OCI-LY7 (cell line): ENCODE data around the gene CGB7. TPM values are rescaled to one million over a fixed set of nuclear protein-coding genes. Genes with fewer than 3 reads are reported as not detected.
A peak's percentile ranks its signal among the peaks of the same experiment; 100 is the strongest.

Experiments used
- BruUV-seq: library from RNA; stranded (reverse); fragments of 400-500 nt; replicated peaks from 2 replicates; lab custom pipeline; 2021; lab: Mats Ljungman, UMichigan
- CTCF ChIA-PET: fragments of 300-600 bp; sonication (Branson Sonifier 250); formaldehyde crosslinking; loops from one replicate; lab custom pipeline; 2022; ENCODE audit warnings: antibody characterized with exemption; ENCODE audit not compliant: unreplicated experiment; lab: Charles Lee
- POLR2A ChIA-PET: fragments of 300-600 bp; sonication (Branson Sonifier 250); formaldehyde crosslinking; loops from one replicate; lab custom pipeline; 2022; ENCODE audit warnings: antibody characterized with exemption; lab: Charles Lee
- DNase-seq: peaks from one replicate; pipeline ENCODE4 v3.0.0-alpha.2; 2015; ENCODE audit warnings: low spot score
- H2AFZ ChIP-seq: fragments of 200-600 bp; sonication (generic), shearing (Covaris generic); 2 replicates; pipeline ENCODE4 v1.6.1; 2014; ENCODE audit warnings: mild to moderate bottlenecking, antibody characterized with exemption, low read length, moderate library complexity
- H3K27ac ChIP-seq: fragments of 200-600 bp; sonication (generic); 2 replicates; pipeline ENCODE4 v1.5.1; 2014; ENCODE audit warnings: mixed run types, low read depth, mild to moderate bottlenecking, moderate library complexity, low read length, inconsistent platforms; ENCODE audit not compliant: poor library complexity, severe bottlenecking
- H3K36me3 ChIP-seq: fragments of 200-600 bp; sonication (generic); 2 replicates; pipeline ENCODE4 v1.6.1; 2014; ENCODE audit warnings: mild to moderate bottlenecking, antibody characterized with exemption, low read length, moderate library complexity, mixed read lengths; ENCODE audit not compliant: insufficient read depth
- H3K4me1 ChIP-seq: fragments of 200-600 bp; sonication (generic); 2 replicates; pipeline ENCODE4 v1.5.1; 2014; ENCODE audit warnings: mild to moderate bottlenecking, low read length; ENCODE audit not compliant: insufficient read depth, poor library complexity, severe bottlenecking
- H3K4me2 ChIP-seq: fragments of 200-600 bp; sonication (generic); 2 replicates; pipeline ENCODE4 v1.6.1; 2014; ENCODE audit warnings: mild to moderate bottlenecking, low read length
- H3K4me3 ChIP-seq: fragments of 200-600 bp; sonication (generic); 2 replicates; pipeline ENCODE4 v1.5.1; 2014; ENCODE audit warnings: mild to moderate bottlenecking, low read depth, low read length; ENCODE audit not compliant: poor library complexity, severe bottlenecking
- H3K79me2 ChIP-seq: fragments of 200-600 bp; sonication (generic); 2 replicates; pipeline ENCODE4 v1.6.1; 2016; ENCODE audit warnings: low read depth, mild to moderate bottlenecking, low read length, moderate library complexity, mixed read lengths; ENCODE audit not compliant: insufficient read depth
- H3K9me2 ChIP-seq: fragments of 200-600 bp; sonication (generic); 2 replicates; pipeline ENCODE4 v1.6.1; 2016; ENCODE audit warnings: mild to moderate bottlenecking, low read length, mixed read lengths; ENCODE audit not compliant: insufficient read depth
- H3K9me3 ChIP-seq: fragments of 200-600 bp; sonication (generic); 2 replicates; pipeline ENCODE4 v1.6.1; 2014; ENCODE audit warnings: mild to moderate bottlenecking, mixed run types, low read length, mixed read lengths
- H4K20me1 ChIP-seq: fragments of 200-600 bp; sonication (generic); 2 replicates; pipeline ENCODE4 v1.6.1; 2014; ENCODE audit warnings: mild to moderate bottlenecking, antibody characterized with exemption, low read length, moderate library complexity, mixed read lengths; ENCODE audit not compliant: insufficient read depth
- EZH2phosphoT487 ChIP-seq: fragments of 200-600 bp; sonication (generic); IDR thresholded peaks from 2 replicates; pipeline ENCODE4 v1.6.1; 2018; ENCODE audit warnings: low read depth, borderline replicate concordance, mild to moderate bottlenecking, mixed run types, antibody characterized with exemption, low read length, moderate library complexity, mixed read lengths
- intact Hi-C: fragments of 100-400 bp; cut with micrococcal nuclease; formaldehyde crosslinking; loops from one replicate; pipeline ENCODE4 v1.10.0; 2022; ENCODE audit not compliant: unreplicated experiment
- microRNA-seq: library from miRNA; unstranded; fragments of <30 nt; microRNA quantifications from one replicate; pipeline ENCODE4 v1.2.0, GENCODE V29; 2022; ENCODE audit warnings: borderline replicate concordance
- small RNA-seq: library from RNA; depleted of rRNA; stranded (forward); fragments of <200 nt; gene quantifications from one replicate; pipeline ENCODE3, GENCODE V24; 2014
- total RNA-seq, 2 experiments: library from RNA; depleted of rRNA in 1 of 2; stranded (reverse); fragments of >200 nt in 1 of 2; shearing (Covaris generic) in 1 of 2; gene quantifications; 2 replicates each; pipeline ENCODE4 v1.2.3, GENCODE V29; 2014 to 2022
- TF ChIP-seq, protein P1 (sequence below): fragments of 200-600 bp; sonication (generic); conservative IDR thresholded peaks from 2 replicates; pipeline ENCODE4 v1.5.1; 2014; ENCODE audit warnings: mild to moderate bottlenecking, antibody characterized with exemption, low read length, moderate library complexity, mixed read lengths

The CGB7 gene
- total RNA-seq, 2 experiments from 2014 or later, result not detected

DNA sequence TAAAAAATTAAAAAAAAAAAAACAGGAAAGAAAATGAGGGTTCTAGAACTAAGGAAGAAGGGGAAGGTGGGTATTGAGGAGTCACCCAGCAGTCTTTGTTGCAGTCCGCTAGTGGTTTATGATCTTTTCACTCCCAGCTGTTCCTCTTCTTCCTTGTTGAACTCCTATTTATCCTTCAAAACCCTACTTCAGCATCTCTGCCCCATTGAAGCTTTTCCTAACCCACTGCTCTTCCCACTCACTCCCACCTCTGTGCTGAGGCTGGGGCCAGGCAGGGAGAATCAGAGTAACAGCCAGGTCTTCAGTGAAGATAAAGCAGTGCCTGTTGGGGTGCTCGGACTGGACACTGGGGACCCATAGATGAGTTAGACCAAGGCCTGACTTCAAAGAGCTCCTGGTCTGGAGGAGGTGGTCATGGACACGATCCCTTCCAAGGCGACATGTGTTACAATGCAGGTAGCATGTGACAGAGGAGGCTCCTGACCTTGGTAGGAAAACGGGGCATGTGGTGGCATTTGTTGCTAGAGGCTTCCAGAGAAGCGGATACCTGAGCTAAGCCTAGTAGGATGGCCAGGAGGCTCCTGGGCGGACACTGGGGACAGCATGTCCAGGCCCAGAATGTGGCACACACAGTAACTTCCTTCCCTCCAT is 52.5 kb downstream of the CGB7 start:
- no peak overlapping the region for H3K4me2 ChIP-seq
- BruUV-seq, result TSS peak; percentile 43
- H3K9me3 ChIP-seq, result no peaks in the 10 kb centered on the region
- no peak overlapping the region for H2AFZ ChIP-seq
- H3K4me1 ChIP-seq, result no peaks in the 10 kb centered on the region
- ChIA-PET POLR2A (interaction anchor here (0.5 kb wide), 1 partner anchor 298 kb away, joined by 3 read pairs; no protein-coding TSS in a partner anchor), CTCF (no interaction called here)
- H4K20me1 ChIP-seq, result no peaks in the 10 kb centered on the region
- no peaks in the 10 kb centered on the region for H3K9me2 ChIP-seq
- no peak for DNase-seq
- no peak for TF ChIP-seq EZH2phosphoT487
- TF ChIP-seq, protein P1, sequence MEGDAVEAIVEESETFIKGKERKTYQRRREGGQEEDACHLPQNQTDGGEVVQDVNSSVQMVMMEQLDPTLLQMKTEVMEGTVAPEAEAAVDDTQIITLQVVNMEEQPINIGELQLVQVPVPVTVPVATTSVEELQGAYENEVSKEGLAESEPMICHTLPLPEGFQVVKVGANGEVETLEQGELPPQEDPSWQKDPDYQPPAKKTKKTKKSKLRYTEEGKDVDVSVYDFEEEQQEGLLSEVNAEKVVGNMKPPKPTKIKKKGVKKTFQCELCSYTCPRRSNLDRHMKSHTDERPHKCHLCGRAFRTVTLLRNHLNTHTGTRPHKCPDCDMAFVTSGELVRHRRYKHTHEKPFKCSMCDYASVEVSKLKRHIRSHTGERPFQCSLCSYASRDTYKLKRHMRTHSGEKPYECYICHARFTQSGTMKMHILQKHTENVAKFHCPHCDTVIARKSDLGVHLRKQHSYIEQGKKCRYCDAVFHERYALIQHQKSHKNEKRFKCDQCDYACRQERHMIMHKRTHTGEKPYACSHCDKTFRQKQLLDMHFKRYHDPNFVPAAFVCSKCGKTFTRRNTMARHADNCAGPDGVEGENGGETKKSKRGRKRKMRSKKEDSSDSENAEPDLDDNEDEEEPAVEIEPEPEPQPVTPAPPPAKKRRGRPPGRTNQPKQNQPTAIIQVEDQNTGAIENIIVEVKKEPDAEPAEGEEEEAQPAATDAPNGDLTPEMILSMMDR, result no peak
- H3K4me3 ChIP-seq, result no peak overlapping the region
- peaks cover 81% of the 10 kb centered on the region for H3K36me3 ChIP-seq
- no peaks in the 10 kb centered on the region for H3K79me2 ChIP-seq
- no peak overlapping the region for H3K27ac ChIP-seq
- intact Hi-C loops, result no loop called here

Small RNAs within 50 kb of the gene (microRNA-seq; reads per million reads assigned to microRNA genes)
- gene MIR6798, result not detected

Small RNAs within 50 kb of the gene (small RNA-seq; reads per million reads assigned to genes)
- not detected for gene MIR6798
- not detected for gene RN7SL708P

Other genes starting within 250 kb of the CGB7 start
- gene BCAT2, start 246.7 kb downstream of the CGB7 start, total RNA-seq (2014; rRNA removed; shearing (Covaris generic)), result 44.5 and 47.2 TPM in 2 replicates
- gene BCAT2, start 246.7 kb downstream of the CGB7 start, total RNA-seq (2022), result 35.9 and 53.0 TPM in 2 replicates
- 4.5 and 4.9 TPM in 2 replicates for gene HSD17B14, start 221.3 kb downstream of the CGB7 start, total RNA-seq (2014; rRNA removed; shearing (Covaris generic))
- gene HSD17B14, start 221.3 kb downstream of the CGB7 start, total RNA-seq (2022), result 1.8 and 3.2 TPM in 2 replicates
- gene PLEKHA4, start 189.1 kb downstream of the CGB7 start, total RNA-seq (2014; rRNA removed; shearing (Covaris generic)), result 4.7 and 8.4 TPM in 2 replicates
- gene PLEKHA4, start 189.1 kb downstream of the CGB7 start, total RNA-seq (2022), result 8.1 and 8.8 TPM in 2 replicates
- 31.5 and 31.7 TPM in 2 replicates for gene PPP1R15A, start 185.3 kb downstream of the CGB7 start, total RNA-seq (2014; rRNA removed; shearing (Covaris generic))
- gene PPP1R15A, start 185.3 kb downstream of the CGB7 start, total RNA-seq (2022), result 23.4 and 23.8 TPM in 2 replicates
- gene TULP2, start 159.0 kb downstream of the CGB7 start, total RNA-seq (2014; rRNA removed; shearing (Covaris generic)), result 0.47 TPM in 1 of 2 replicates, not detected in the other
- gene TULP2, start 159.0 kb downstream of the CGB7 start, total RNA-seq (2022), result 1.6 and 2.9 TPM in 2 replicates
- 72.6 and 88.7 TPM in 2 replicates for gene NUCB1, start 157.4 kb downstream of the CGB7 start, total RNA-seq (2014; rRNA removed; shearing (Covaris generic))
- gene NUCB1, start 157.4 kb downstream of the CGB7 start, total RNA-seq (2022), result 73.6 and 85.3 TPM in 2 replicates
- not detected in 2 replicates for gene DHDH, start 124.0 kb downstream of the CGB7 start, total RNA-seq (2014; rRNA removed; shearing (Covaris generic))
- gene DHDH, start 124.0 kb downstream of the CGB7 start, total RNA-seq (2022), result 0.53 TPM in 1 of 2 replicates, not detected in the other
- gene BAX, start 102.9 kb downstream of the CGB7 start, total RNA-seq (2014; rRNA removed; shearing (Covaris generic)), result 94.9 and 95.2 TPM in 2 replicates
- 83.9 and 93.7 TPM in 2 replicates for gene BAX, start 102.9 kb downstream of the CGB7 start, total RNA-seq (2022)
- gene FTL, start 92.4 kb downstream of the CGB7 start, total RNA-seq (2014; rRNA removed; shearing (Covaris generic)), result 562 and 602 TPM in 2 replicates
- 438 and 467 TPM in 2 replicates for gene FTL, start 92.4 kb downstream of the CGB7 start, total RNA-seq (2022)
- 12.5 and 20.0 TPM in 2 replicates for gene GYS1, start 64.4 kb downstream of the CGB7 start, total RNA-seq (2014; rRNA removed; shearing (Covaris generic))
- gene GYS1, start 64.4 kb downstream of the CGB7 start, total RNA-seq (2022), result 28.9 and 29.9 TPM in 2 replicates
- 265 and 272 TPM in 2 replicates for gene RUVBL2, start 63.9 kb downstream of the CGB7 start, total RNA-seq (2014; rRNA removed; shearing (Covaris generic))
- 125 and 146 TPM in 2 replicates for gene RUVBL2, start 63.9 kb downstream of the CGB7 start, total RNA-seq (2022)
- gene LHB, start 40.7 kb downstream of the CGB7 start, total RNA-seq (2014; rRNA removed; shearing (Covaris generic)), result 1.1 TPM in 1 of 2 replicates, not detected in the other
- gene LHB, start 40.7 kb downstream of the CGB7 start, total RNA-seq (2022), result not detected in 2 replicates
- gene CGB3, start 33.4 kb downstream of the CGB7 start, total RNA-seq (2014; rRNA removed; shearing (Covaris generic)), result not detected in 2 replicates
- not detected in 2 replicates for gene CGB3, start 33.4 kb downstream of the CGB7 start, total RNA-seq (2022)
- not detected in 2 replicates for gene CGB2, start 25.9 kb downstream of the CGB7 start, total RNA-seq (2014; rRNA removed; shearing (Covaris generic))
- not detected in 2 replicates for gene CGB2, start 25.9 kb downstream of the CGB7 start, total RNA-seq (2022)
- not detected in 2 replicates for gene CGB1, start 20.9 kb downstream of the CGB7 start, total RNA-seq (2014; rRNA removed; shearing (Covaris generic))
- gene CGB1, start 20.9 kb downstream of the CGB7 start, total RNA-seq (2022), result not detected in 2 replicates
- not detected in 2 replicates for gene CGB5, start 13.9 kb downstream of the CGB7 start, total RNA-seq (2014; rRNA removed; shearing (Covaris generic))
- gene CGB5, start 13.9 kb downstream of the CGB7 start, total RNA-seq (2022), result not detected in 2 replicates
- gene CGB8, start 8.6 kb downstream of the CGB7 start, total RNA-seq (2014; rRNA removed; shearing (Covaris generic)), result not detected in 2 replicates
- not detected in 2 replicates for gene CGB8, start 8.6 kb downstream of the CGB7 start, total RNA-seq (2022)
- gene NTF4, start 7.1 kb upstream of the CGB7 start, total RNA-seq (2014; rRNA removed; shearing (Covaris generic)), result not detected in 2 replicates
- gene NTF4, start 7.1 kb upstream of the CGB7 start, total RNA-seq (2022), result not detected in 2 replicates
- gene KCNA7, start 14.9 kb upstream of the CGB7 start, total RNA-seq (2014; rRNA removed; shearing (Covaris generic)), result not detected in 2 replicates
- gene KCNA7, start 14.9 kb upstream of the CGB7 start, total RNA-seq (2022), result not detected in 2 replicates
- gene SNRNP70, start 27.7 kb upstream of the CGB7 start, total RNA-seq (2014; rRNA removed; shearing (Covaris generic)), result 392 and 446 TPM in 2 replicates
- 181 and 198 TPM in 2 replicates for gene SNRNP70, start 27.7 kb upstream of the CGB7 start, total RNA-seq (2022)
- gene LIN7B, start 56.6 kb upstream of the CGB7 start, total RNA-seq (2014; rRNA removed; shearing (Covaris generic)), result 5.5 and 14.7 TPM in 2 replicates
- gene LIN7B, start 56.6 kb upstream of the CGB7 start, total RNA-seq (2022), result 3.6 and 4.8 TPM in 2 replicates
- 5.9 and 8.3 TPM in 2 replicates for gene C19orf73, start 61.4 kb upstream of the CGB7 start, total RNA-seq (2014; rRNA removed; shearing (Covaris generic))
- 2.5 and 4.4 TPM in 2 replicates for gene C19orf73, start 61.4 kb upstream of the CGB7 start, total RNA-seq (2022)
- 17.1 and 21.2 TPM in 2 replicates for gene PPFIA3, start 61.8 kb upstream of the CGB7 start, total RNA-seq (2014; rRNA removed; shearing (Covaris generic))
- gene PPFIA3, start 61.8 kb upstream of the CGB7 start, total RNA-seq (2022), result 16.2 and 17.8 TPM in 2 replicates
- gene HRC, start 97.6 kb upstream of the CGB7 start, total RNA-seq (2014; rRNA removed; shearing (Covaris generic)), result not detected in 2 replicates
- gene HRC, start 97.6 kb upstream of the CGB7 start, total RNA-seq (2022), result not detected in 2 replicates
- 11.6 and 20.9 TPM in 2 replicates for gene TRPM4, start 100.0 kb upstream of the CGB7 start, total RNA-seq (2014; rRNA removed; shearing (Covaris generic))
- gene TRPM4, start 100.0 kb upstream of the CGB7 start, total RNA-seq (2022), result 36.2 and 44.2 TPM in 2 replicates